ENCODE measurements around the gene REV3L.

The REV3L gene

GRCh38 chr6:111381728-111382127 is 101.3 kb downstream of the REV3L start:
- TF ChIP-seq CTCF (IDR thresholded peaks at IDR 0.05; ENCODE audit: insufficient read depth, low read depth, low read length, missing control alignments): no peak
- DNase-seq (ENCODE audit: low read depth): no peak
- H3K4me3 ChIP-seq (ENCODE audit: low read length): no peak overlapping the region

- no peak for DNase-seq (ENCODE audit: low read depth)
- no peak overlapping the region for H3K4me3 ChIP-seq (ENCODE audit: low read length)
- TF ChIP-seq CTCF (IDR thresholded peaks at IDR 0.05; ENCODE audit: insufficient read depth, low read depth, low read length, missing control alignments): no peak
Measured at GRCh38 chr6:111381123-111381522, 101.9 kb downstream of the REV3L start.

- no peak for TF ChIP-seq CTCF (IDR thresholded peaks at IDR 0.05; ENCODE audit: insufficient read depth, low read depth, low read length, missing control alignments)
- no peak for DNase-seq (ENCODE audit: low read depth)
- H3K4me3 ChIP-seq (ENCODE audit: low read length): no peak overlapping the region
Measured at GRCh38 chr6:111379831-111380230, 103.2 kb downstream of the REV3L start.

GRCh38 chr6:111379302-111379701 is 103.7 kb downstream of the REV3L start:
- TF ChIP-seq CTCF (IDR thresholded peaks at IDR 0.05; ENCODE audit: insufficient read depth, low read depth, low read length, missing control alignments): no peak
- no peak for DNase-seq (ENCODE audit: low read depth)
- H3K4me3 ChIP-seq (ENCODE audit: low read length): no peak overlapping the region

GRCh38 chr6:111377558-111378120 is 105.4 kb downstream of the REV3L start:
- H3K4me3 ChIP-seq (ENCODE audit: low read length): no peak overlapping the region
- DNase-seq (ENCODE audit: low read depth): no peak
- no peak for TF ChIP-seq CTCF (IDR thresholded peaks at IDR 0.05; ENCODE audit: insufficient read depth, low read depth, low read length, missing control alignments)

GRCh38 chr6:111367393-111368088 is 115.5 kb downstream of the REV3L start:
- no peak overlapping the region for H3K4me3 ChIP-seq (ENCODE audit: low read length)
- TF ChIP-seq CTCF (IDR thresholded peaks at IDR 0.05; ENCODE audit: insufficient read depth, low read depth, low read length, missing control alignments): no peak
- DNase-seq (ENCODE audit: low read depth): no peak

GRCh38 chr6:111361648-111362047 is 121.4 kb downstream of the REV3L start:
- H3K4me3 ChIP-seq (ENCODE audit: low read length): no peak overlapping the region
- peak; percentile 55 for TF ChIP-seq CTCF (IDR thresholded peaks at IDR 0.05; ENCODE audit: insufficient read depth, low read depth, low read length, missing control alignments)
- DNase-seq (ENCODE audit: low read depth): peak; percentile 28

Measured in epithelial cell of esophagus (primary cell).